GM10847 (cell line): Measurements from ENCODE around the gene AMPD1.

ENCODE experiments used
- POLR2A ChIP-seq: IDR thresholded peaks from 2 replicates; pipeline ENCODE4 v1.6.1; 2011; ENCODE audit not compliant: insufficient read length; ENCODE audit errors: extremely low read depth

The AMPD1 gene

DNA sequence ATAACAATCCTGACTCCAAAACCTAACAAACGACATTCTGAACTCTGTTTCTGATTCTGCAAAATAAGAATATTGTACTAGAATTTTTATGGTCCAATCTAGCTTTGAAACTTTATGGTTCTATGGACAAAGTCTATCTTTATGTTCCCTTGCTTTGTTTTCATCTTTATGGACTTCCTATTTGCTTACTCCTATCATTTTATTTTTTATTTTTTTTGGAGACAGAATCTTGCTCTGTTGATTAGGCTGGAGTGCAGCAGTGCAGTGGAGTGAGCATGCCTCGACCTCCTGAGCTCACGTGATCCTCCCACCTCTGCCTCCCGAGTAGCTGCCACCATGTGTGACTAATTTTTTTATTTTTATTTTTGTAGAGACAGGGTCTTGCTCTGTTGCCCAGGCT lies 17.6 kb upstream of the AMPD1 start:
- TF ChIP-seq POLR2A: no peak

DNA sequence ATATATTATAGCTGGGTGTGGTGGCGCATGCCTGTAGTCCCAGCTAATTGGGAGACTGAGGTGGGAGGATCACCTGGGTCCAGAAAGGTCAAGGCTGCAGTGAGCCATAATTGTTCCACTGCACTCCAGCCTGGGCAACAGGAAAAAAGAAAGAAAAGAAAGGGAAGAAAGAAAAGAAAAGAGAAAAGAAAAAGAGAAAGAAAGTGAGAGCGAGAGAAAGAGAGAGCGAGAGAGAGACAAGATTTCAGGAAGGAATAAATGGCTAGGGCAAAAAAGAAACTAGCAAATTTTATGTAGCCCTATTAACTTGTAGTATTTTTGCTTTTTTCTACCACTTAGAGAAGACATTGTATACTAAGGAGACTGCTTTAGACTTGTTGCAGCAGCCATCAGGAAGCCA lies 15.0 kb upstream of the AMPD1 start:
- no peak for TF ChIP-seq POLR2A

DNA sequence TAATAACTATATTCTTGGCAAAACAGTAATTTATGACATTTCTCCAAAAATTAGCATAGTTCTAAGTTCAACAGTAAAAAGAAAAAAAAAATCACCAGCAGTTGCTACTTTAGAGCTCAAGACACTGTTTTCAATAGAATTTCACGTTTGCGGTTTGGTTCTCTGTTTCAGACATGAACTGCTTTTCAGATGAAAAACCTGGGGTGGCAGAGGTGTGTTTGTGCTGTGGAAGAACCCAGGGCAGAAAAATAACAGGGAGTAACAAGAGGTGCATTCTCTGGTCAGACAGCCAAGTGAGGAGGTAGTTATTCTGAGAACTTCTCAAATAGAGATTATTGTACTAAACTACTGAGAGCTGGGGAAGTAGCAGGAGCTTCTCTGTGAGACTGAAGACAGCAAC lies 12.3 kb upstream of the AMPD1 start:
- no peak for TF ChIP-seq POLR2A

DNA sequence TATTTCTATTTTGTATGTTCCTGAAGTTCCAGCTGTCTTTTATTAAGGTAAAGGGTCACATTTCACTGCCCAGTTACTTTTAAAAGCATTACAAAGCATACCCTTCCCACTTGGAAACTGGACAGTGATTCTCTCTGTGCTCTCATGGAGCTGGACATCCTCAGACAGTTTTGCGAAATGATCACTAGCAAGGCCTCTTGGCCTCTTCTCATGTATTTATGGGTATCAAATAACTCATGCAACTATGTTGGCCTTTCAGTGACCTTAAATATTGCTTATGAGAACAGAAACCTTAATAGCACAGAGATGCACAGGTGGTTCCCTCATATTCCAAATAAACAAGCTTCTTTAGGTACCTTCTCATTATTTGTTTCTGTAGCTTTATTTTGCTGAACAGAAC lies 7.9 kb upstream of the AMPD1 start:
- TF ChIP-seq POLR2A: no peak

DNA sequence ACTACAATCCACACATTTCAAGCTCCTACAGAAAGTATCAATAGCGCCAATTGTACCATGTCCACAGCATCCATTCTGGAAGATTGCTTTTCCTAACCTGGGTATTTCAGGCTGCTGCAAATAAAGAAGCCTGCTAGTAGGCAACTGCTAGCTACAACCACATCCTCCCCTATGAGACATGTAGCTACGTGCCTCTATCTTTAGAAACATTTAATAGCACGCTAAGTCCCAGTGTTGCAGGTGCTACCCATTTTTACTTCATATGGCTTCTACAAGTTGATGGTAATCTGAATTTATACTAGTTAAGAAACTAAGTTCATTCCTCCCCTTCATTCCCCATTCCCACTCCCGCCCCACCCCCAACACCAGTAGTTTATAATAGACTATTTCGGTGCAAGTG lies 7.4 kb upstream of the AMPD1 start:
- no peak for TF ChIP-seq POLR2A

DNA sequence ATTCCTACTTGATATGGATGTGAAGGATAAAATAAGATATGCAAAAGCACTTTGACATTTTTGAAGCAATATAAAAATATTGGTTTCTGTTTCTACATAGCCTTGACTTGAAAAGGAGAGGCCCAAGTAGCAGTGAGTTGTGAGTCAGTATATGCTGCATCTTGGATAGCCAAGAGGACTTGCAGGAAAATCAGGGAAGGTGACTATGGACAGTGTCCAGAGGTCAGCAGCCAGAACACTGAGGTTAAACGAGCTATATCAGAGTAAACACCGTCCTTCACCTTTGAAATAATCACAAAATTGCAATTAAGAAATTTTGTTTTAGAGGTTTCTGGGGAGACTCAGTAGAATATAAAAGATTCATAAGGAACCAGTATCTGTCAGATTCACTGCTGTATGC lies 6.6 kb upstream of the AMPD1 start:
- no peak for TF ChIP-seq POLR2A

DNA sequence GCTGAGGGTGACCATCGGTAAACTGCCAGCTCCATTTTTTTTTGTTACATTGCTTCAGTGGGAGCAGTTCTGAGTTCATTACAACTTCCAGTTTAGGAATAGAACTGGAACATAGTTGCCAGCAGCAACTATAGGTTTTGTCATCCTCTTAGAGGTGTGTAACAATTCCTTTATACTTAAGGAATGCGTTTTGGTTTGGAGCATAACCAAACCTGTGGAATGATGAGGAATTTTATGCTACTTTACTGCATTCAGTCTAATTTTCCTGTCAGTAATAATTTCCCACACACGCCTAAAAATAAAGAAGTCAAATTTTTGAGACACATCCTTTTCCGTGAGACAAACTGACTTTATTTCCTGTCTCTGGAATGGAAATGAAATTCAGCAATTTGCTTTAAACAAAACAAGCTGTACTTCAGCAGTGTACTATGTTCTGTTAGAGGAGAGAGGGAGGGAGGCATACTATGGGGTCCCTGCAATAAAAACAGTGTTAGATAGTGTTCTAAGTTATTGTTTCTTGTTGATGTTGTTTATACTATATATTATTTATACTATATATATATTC lies 4.8 kb upstream of the AMPD1 start:
- no peak for TF ChIP-seq POLR2A

DNA sequence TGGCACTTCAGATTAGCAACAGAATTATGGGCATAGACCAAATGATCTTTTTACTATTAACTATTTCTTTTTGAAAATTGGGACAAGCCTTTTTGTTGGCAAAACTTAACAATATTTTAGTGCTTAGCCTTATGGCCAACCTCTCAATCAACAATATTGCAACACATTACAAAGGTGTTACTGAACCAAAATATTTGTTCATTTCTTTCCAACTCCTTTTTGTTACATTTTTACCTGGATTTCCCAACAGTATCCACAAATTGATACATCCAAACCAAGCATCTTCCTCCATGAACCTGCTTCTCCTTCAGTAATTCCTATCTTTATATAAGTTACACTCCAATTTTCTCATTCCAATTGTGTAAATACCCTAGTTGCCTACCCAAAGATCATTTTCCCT lies 1.5 kb upstream of the AMPD1 start:
- no peak for TF ChIP-seq POLR2A

DNA sequence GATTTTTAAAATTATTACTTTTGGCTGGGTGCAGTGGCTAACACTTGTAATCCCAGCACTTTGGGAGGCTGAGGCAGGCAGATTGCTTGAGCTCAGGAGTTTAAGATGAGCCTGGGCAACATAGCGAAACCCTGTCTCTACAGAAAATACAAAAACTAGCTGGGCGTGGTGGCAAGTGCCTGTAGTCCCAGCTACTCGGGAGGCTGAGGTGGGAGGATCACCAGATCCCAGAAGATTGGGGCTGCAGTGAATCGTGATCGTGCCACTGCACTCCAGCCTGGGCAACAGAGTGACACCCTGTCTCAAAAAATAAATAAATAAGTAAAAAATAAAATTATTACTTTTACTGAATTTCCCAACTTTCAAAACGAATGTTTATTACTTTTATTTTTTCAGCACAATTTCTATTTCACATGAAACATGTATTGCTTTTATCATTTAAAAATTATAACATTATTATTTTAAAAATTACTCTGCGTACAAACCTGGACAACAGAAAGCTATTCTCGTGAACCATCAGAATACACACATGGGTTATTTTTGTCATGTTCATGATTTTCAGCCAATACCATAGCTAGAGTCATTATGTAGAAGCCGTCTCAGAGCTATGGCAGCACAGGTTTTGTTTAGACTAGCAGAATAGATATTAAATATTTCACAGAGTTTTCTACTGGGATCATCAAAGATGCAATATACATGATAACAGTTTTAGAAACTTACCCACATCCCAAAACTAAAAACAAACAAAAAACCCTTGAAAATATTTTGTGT lies 621 bp downstream of the AMPD1 start:
- no peak for TF ChIP-seq POLR2A

DNA sequence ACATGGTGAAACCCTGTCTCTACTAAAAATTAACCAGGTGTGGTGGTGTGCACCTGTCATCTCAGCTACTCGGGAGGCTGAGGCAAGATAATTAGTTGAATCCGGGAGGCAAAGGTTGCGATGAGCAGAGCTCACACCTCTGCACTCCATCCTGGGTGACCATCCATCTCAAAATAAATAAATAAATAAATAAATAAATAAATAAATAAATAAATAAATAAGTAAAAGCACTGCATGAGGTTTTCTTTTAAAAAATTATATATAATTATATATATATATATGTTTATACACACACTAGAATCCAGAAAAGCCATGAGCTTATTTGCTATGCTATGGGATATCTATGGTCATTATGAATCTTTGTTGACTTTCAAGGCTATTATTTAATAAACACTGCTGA lies 2.4 kb downstream of the AMPD1 start:
- TF ChIP-seq POLR2A: no peak

DNA sequence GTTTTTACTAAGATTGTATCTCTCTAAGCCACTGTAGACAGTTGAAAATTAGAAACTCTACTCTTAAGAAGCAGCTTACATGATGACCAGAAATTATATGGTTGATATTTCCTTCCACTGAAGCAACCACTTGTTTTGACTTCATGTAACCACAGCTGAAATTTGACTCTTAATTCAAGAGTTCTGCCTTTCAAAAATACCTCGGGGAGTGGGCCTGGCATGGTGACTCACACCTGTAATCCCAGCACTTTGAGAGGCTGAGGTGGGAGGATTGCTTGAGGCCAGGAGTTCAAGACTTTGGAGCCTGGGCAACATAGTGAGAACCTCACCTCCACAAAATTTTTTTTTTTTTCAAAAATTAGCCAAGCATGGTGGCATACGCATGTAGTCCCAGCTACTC lies 4.3 kb downstream of the AMPD1 start:
- TF ChIP-seq POLR2A: no peak

DNA sequence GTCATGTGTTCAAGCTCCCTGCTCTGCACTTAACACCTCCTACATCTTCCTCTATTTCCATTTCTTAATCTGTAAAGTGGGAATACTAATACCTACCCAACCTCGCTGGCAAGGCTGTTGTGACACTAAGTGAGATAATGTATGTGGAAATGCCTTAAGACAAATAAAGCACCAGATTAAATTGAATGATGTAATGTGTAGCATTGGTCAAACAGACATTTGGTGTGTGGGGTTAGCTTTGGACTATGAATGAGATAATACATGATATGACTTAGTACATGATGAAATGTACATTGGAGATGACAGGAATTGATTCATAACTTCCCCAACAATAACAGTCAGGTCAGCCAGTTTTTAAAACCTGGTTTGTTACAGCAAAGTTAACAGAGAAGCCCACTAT lies 5.2 kb downstream of the AMPD1 start:
- no peak for TF ChIP-seq POLR2A

DNA sequence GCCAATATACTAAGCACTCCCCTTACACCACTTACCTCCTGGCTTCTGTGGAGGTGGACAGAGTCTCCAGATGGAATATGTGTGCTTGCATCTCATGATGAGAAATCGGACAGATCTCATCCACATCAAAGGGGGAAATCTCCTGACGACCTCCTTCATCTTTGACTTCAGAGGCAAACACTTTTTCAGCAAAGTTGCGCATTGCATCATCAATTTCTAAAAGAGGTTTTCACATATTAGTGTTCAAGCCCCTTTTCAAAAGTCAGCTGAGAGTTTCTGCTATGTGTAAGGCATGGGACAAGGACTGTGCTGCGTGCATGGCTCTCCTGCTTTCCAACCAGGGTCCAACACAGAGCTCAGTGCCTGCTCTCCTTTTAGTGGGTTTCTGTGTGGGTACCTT lies 6.8 kb downstream of the AMPD1 start:
- no peak for TF ChIP-seq POLR2A

DNA sequence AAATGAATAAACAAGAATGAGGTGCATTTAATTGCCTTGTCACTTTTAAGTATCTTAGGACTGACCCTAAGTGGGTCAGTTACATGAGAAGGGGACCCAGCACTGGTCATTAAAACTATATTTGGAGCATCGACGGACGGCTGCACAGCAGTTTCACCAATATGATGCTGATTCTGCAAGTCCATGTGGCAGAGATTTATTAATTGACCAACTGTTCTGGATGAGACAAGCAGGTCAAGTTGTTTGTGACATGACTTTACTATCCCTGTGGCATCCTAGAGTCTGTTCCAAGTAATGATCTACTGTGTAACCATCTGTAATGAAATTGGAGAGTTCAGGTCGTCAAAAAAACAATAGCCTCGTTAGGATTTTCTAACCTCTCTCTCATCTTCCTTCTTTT lies 9.5 kb downstream of the AMPD1 start:
- no peak for TF ChIP-seq POLR2A

DNA sequence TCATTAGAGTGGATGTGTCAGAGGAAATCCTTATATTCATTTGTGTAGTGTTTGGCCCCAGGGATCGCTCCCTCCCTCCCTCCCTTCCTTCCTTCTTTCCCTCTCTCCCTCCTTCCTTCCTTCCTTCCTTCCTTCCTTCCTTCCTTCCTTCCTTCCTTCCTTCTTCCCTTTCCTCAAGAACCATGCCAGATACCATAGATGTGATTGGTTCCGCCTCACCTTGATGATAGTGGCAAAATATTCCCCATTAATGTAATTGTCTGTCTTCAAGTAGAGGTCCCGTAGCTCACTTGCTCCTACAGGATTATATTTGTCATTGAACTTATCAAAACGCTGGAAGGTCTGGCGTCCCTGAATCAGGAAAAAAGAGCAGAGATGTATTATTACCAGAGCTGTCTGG lies 17.7 kb downstream of the AMPD1 start:
- no peak for TF ChIP-seq POLR2A

DNA sequence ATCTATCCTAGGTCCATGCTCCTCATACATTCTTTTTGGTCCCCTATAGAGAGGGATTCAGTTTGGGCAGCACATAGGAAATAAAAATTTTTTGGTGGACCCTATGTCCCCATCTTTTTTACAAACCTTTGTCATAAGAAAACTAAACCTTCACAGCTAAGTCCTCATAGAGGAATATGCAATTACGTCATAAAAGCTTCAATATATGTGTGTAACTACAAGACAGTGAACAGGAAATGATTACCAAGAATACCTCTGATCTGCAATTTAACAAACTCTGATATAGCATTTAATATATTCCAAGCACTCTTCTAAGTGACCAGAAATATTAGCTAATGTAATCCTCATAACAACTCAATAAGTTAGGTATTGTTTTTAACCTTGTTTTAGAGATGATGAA lies 19.2 kb downstream of the AMPD1 start:
- TF ChIP-seq POLR2A: no peak

DNA sequence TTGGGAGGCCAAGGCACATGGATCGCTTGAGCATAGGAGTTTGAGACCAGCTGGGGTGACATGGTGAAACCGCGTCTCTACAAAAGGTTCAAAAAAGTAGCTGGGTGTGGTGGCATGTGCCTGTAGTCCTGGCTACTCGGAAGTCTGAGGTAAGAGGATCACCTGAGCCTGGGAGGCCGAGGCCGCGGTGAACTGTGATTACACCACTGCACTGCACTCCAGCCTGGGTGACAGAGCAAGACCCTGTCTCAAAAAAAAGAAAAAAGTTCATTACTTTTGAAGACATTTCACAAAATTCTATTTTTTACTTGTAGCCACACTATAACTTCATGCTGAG lies 23.4 kb downstream of the AMPD1 start:
- TF ChIP-seq POLR2A: no peak

DNA sequence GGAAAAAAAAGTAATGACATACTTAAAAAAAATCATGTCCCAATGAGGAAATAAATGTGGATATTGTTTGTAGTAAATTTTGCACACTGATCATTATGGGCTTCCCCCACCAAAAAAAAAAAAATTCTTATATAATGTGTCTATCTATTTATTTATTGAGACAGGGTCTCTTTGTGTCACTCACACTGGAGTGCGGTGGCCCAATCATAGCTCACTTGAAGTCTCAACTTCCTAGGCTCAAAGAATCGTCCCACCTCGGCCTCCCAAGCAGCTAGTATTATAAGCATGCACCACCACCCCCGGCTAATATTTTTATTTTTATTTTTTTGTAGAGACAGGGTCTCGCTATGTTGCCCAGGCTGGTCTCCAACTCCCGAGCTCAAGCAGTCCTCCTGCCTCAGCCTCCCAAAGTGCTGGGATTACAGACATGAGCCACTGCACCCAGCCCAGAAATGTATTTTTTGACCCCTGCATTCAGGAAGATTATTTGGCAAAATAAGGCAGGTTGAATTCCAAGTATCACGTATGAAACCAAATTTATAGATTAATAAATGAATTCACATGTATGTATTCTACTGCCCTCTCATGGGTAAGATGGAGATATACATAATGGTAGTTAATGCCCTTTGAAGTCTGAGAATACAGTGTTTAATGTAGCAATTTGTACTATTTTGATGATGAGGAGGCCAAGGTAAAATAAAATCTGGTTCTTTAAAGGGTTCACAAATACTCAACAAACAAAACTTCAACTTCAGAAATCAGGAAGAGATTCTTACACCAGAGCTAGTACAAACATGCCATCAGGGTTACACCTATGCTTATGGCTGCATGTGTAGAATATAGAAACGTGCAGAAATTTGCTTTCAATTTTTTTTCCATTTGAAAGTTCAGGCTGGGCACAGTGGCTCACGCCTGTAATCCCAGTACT lies 24.1 kb downstream of the AMPD1 start:
- no peak for TF ChIP-seq POLR2A
